Hepatocyte (in vitro differentiated cells): ENCODE data around the gene GTF2F2. TPM values are rescaled to one million over a fixed set of nuclear protein-coding genes. Genes with fewer than 3 reads are reported as not detected.

Experiments used
- DNase-seq: peaks from one replicate; pipeline ENCODE4 v3.0.0-alpha.2; 2016; ENCODE audit warnings: low spot score
- H2AFZ ChIP-seq: fragments of 200-600 bp; sonication (generic); 2 replicates; pipeline ENCODE4 v1.6.0; 2016; ENCODE audit warnings: antibody characterized with exemption, mild to moderate bottlenecking
- H3K27ac ChIP-seq: fragments of 200-600 bp; sonication (generic); 2 replicates; pipeline ENCODE4 v1.5.1; 2016; ENCODE audit warnings: mild to moderate bottlenecking
- H3K27me3 ChIP-seq: fragments of 200-600 bp; sonication (generic); 2 replicates; pipeline ENCODE4 v1.6.1; 2016
- H3K36me3 ChIP-seq: fragments of 200-600 bp; sonication (generic); replicated peaks from 2 replicates; pipeline ENCODE4 v1.5.1; 2016; ENCODE audit warnings: low read depth; ENCODE audit not compliant: insufficient read depth
- H3K4me1 ChIP-seq: fragments of 200-600 bp; sonication (generic); 2 replicates; pipeline ENCODE4 v1.5.1; 2016; ENCODE audit warnings: mild to moderate bottlenecking, moderate library complexity; ENCODE audit not compliant: insufficient read depth
- H3K4me2 ChIP-seq: fragments of 200-600 bp; sonication (generic); 2 replicates; pipeline ENCODE4 v1.6.0; 2016
- H3K4me3 ChIP-seq: fragments of 200-600 bp; sonication (generic); 2 replicates; pipeline ENCODE4 v1.5.1; 2016; ENCODE audit warnings: mild to moderate bottlenecking
- H3K79me2 ChIP-seq: fragments of 200-600 bp; sonication (generic); 2 replicates; pipeline ENCODE4 v1.6.0; 2017; ENCODE audit warnings: mild to moderate bottlenecking
- H3K9me2 ChIP-seq: fragments of 200-600 bp; sonication (generic); replicated peaks from 2 replicates; pipeline ENCODE4 v1.6.0; 2017; ENCODE audit warnings: mild to moderate bottlenecking; ENCODE audit not compliant: insufficient read depth
- H3K9me3 ChIP-seq: fragments of 200-600 bp; sonication (generic); 2 replicates; pipeline ENCODE4 v1.5.1; 2016; ENCODE audit warnings: low read depth, mild to moderate bottlenecking
- H4K20me1 ChIP-seq: fragments of 200-600 bp; sonication (generic); 2 replicates; pipeline ENCODE4 v1.6.0; 2016; ENCODE audit warnings: mild to moderate bottlenecking; ENCODE audit not compliant: insufficient read depth, poor library complexity, severe bottlenecking
- CTCF ChIP-seq: fragments of 200-600 bp; sonication (generic); IDR thresholded peaks from 2 replicates; pipeline ENCODE4 v1.5.1; 2016; ENCODE audit warnings: antibody characterized with exemption, mild to moderate bottlenecking; ENCODE audit not compliant: poor library complexity
- EZH2 ChIP-seq: fragments of 200-600 bp; sonication (generic); IDR thresholded peaks from 2 replicates; pipeline ENCODE4 v1.6.1; 2016; ENCODE audit warnings: antibody characterized with exemption, mild to moderate bottlenecking, borderline replicate concordance
- EZH2phosphoT487 ChIP-seq: fragments of 200-600 bp; sonication (generic); IDR thresholded peaks from one replicate; pipeline ENCODE4 v1.6.1; 2018; ENCODE audit warnings: antibody characterized with exemption, mild to moderate bottlenecking, low read depth, moderate library complexity; ENCODE audit not compliant: unreplicated experiment, severe bottlenecking
- WGBS: methylation state at CpG from one replicate; pipeline ENCODE4 v1.1.6; 2016; ENCODE audit warnings: low lambda C conversion rate; ENCODE audit errors: missing lambda C conversion rate; 5-methylcytosine and 5-hydroxymethylcytosine counted together
- polyA plus RNA-seq: library from polyadenylated mRNA; unstranded; fragments of >200 nt; fragmentation: Nextera tagmentation; extraction: Ambion mirVana; gene quantifications from 2 replicates; pipeline ENCODE4 v1.2.1, GENCODE V29; 2016
- total RNA-seq: library from RNA; depleted of rRNA; stranded (reverse); fragments of >200 nt; gene quantifications from 2 replicates; pipeline ENCODE4 v1.2.3, GENCODE V29; 2014

The GTF2F2 gene
- total and polyA plus RNA-seq, 2 experiments from 2014 or later, result 25.7 to 26.7 TPM

GRCh38 chr13:45191874-45192273, 71.6 kb downstream of the GTF2F2 start:
- Histone ChIP-seq H3K4me2 (no peak overlapping the region), H3K4me1 (peaks cover 7% of the 10 kb centered on the region), H3K79me2 (no peaks in the 10 kb centered on the region), H3K36me3 (no peaks in the 10 kb centered on the region), H3K27me3 (no peaks in the 10 kb centered on the region), H3K9me2 (no peaks in the 10 kb centered on the region), H3K27ac (no peak overlapping the region), H2AFZ (no peak overlapping the region), H3K9me3 (no peaks in the 10 kb centered on the region), H4K20me1 (no peaks in the 10 kb centered on the region), H3K4me3 (no peak overlapping the region)
- no peak for DNase-seq
- TF ChIP-seq EZH2 (no peak), CTCF (no peak), EZH2phosphoT487 (no peak)
- WGBS, result 76% methylated on average over 1 of the region's 1 CpG

- Histone ChIP-seq H3K9me2 (no peaks in the 10 kb centered on the region), H4K20me1 (no peaks in the 10 kb centered on the region), H3K4me2 (no peak overlapping the region), H3K9me3 (no peaks in the 10 kb centered on the region), H3K79me2 (no peaks in the 10 kb centered on the region), H3K27ac (no peak overlapping the region), H3K36me3 (no peaks in the 10 kb centered on the region), H2AFZ (no peak overlapping the region), H3K27me3 (no peaks in the 10 kb centered on the region), H3K4me3 (no peak overlapping the region), H3K4me1 (peaks cover 7% of the 10 kb centered on the region)
- 79% methylated on average over 15 of the region's 15 CpGs for WGBS
- peak; percentile 35 for DNase-seq
- TF ChIP-seq CTCF (peak; percentile 47), EZH2 (no peak)
Measured at GRCh38 chr13:45194081-45194939, 74.0 kb downstream of the GTF2F2 start.

- Histone ChIP-seq H3K27me3 (no peaks in the 10 kb centered on the region), H3K36me3 (no peaks in the 10 kb centered on the region), H3K4me2 (no peak overlapping the region), H4K20me1 (no peaks in the 10 kb centered on the region), H2AFZ (no peak overlapping the region), H3K4me1 (peaks cover 7% of the 10 kb centered on the region), H3K27ac (no peak overlapping the region), H3K4me3 (no peak overlapping the region), H3K79me2 (no peaks in the 10 kb centered on the region), H3K9me2 (no peaks in the 10 kb centered on the region), H3K9me3 (no peaks in the 10 kb centered on the region)
- DNase-seq, result no peak
- TF ChIP-seq CTCF (no peak), EZH2phosphoT487 (no peak)
- WGBS, result 97% methylated on average over 1 of the region's 1 CpG
Measured at GRCh38 chr13:45195421-45195820, 75.1 kb downstream of the GTF2F2 start.
